ENCODE measurements around the gene CUX1.
"Not testable (repeated sequence)": the region's sequence is repeated elsewhere in the genome, so short reads cannot be mapped to it uniquely, and the experiment has no call there.

The CUX1 gene

GRCh38 chr7:102182016-102182415 lies 364.6 kb downstream of the CUX1 start:
- Histone ChIP-seq H3K4me3 (ENCODE audit: low read length) (no peak overlapping the region), H3K27me3 (ENCODE audit: control insufficient read depth, insufficient read depth, low read length) (no peaks in the 10 kb centered on the region), H3K4me1 (ENCODE audit: control insufficient read depth, insufficient read depth, low read length) (no peaks in the 10 kb centered on the region), H3K9me3 (ENCODE audit: control insufficient read depth, low read length) (no peaks in the 10 kb centered on the region), H3K36me3 (ENCODE audit: control insufficient read depth, insufficient read depth, low read length) (peaks cover 5% of the 10 kb centered on the region), H3K9ac (ENCODE audit: low read length) (no peak overlapping the region)

GRCh38 chr7:102183848-102184247 lies 366.4 kb downstream of the CUX1 start:
- not testable (repeated sequence) for H3K36me3 ChIP-seq (ENCODE audit: control insufficient read depth, insufficient read depth, low read length); H3K4me3 ChIP-seq (ENCODE audit: low read length); H3K9me3 ChIP-seq (ENCODE audit: control insufficient read depth, low read length); H3K9ac ChIP-seq (ENCODE audit: low read length); H3K4me1 ChIP-seq (ENCODE audit: control insufficient read depth, insufficient read depth, low read length); H3K27me3 ChIP-seq (ENCODE audit: control insufficient read depth, insufficient read depth, low read length)

GRCh38 chr7:102184303-102184702 lies 366.9 kb downstream of the CUX1 start:
- Histone ChIP-seq H3K27me3 (ENCODE audit: control insufficient read depth, insufficient read depth, low read length) (no peaks in the 10 kb centered on the region), H3K9me3 (ENCODE audit: control insufficient read depth, low read length) (no peaks in the 10 kb centered on the region), H3K4me1 (ENCODE audit: control insufficient read depth, insufficient read depth, low read length) (no peaks in the 10 kb centered on the region), H3K9ac (ENCODE audit: low read length) (no peak overlapping the region), H3K4me3 (ENCODE audit: low read length) (no peak overlapping the region), H3K36me3 (ENCODE audit: control insufficient read depth, insufficient read depth, low read length) (peaks cover 5% of the 10 kb centered on the region)

- Histone ChIP-seq H3K27me3 (ENCODE audit: control insufficient read depth, insufficient read depth, low read length) (no peaks in the 10 kb centered on the region), H3K4me3 (ENCODE audit: low read length) (no peak overlapping the region), H3K9me3 (ENCODE audit: control insufficient read depth, low read length) (no peaks in the 10 kb centered on the region), H3K9ac (ENCODE audit: low read length) (no peak overlapping the region), H3K4me1 (ENCODE audit: control insufficient read depth, insufficient read depth, low read length) (no peaks in the 10 kb centered on the region), H3K36me3 (ENCODE audit: control insufficient read depth, insufficient read depth, low read length) (peaks cover 5% of the 10 kb centered on the region)
These were observed 368.4 kb downstream of the CUX1 start for GRCh38 chr7:102185796-102186195.

- H3K4me1 ChIP-seq (ENCODE audit: control insufficient read depth, insufficient read depth, low read length) = no peaks in the 10 kb centered on the region
- H3K4me3 ChIP-seq (ENCODE audit: low read length) = no peak overlapping the region
- H3K9ac ChIP-seq (ENCODE audit: low read length) = no peak overlapping the region
- no peaks in the 10 kb centered on the region for H3K9me3 ChIP-seq (ENCODE audit: control insufficient read depth, low read length)
- no peaks in the 10 kb centered on the region for H3K27me3 ChIP-seq (ENCODE audit: control insufficient read depth, insufficient read depth, low read length)
- H3K36me3 ChIP-seq (ENCODE audit: control insufficient read depth, insufficient read depth, low read length) = peaks cover 5% of the 10 kb centered on the region
These were observed 368.9 kb downstream of the CUX1 start for GRCh38 chr7:102186306-102186705.

GRCh38 chr7:102188746-102189145 lies 371.3 kb downstream of the CUX1 start:
- Histone ChIP-seq H3K9ac (ENCODE audit: low read length) (no peak overlapping the region), H3K4me3 (ENCODE audit: low read length) (no peak overlapping the region), H3K4me1 (ENCODE audit: control insufficient read depth, insufficient read depth, low read length) (no peaks in the 10 kb centered on the region), H3K36me3 (ENCODE audit: control insufficient read depth, insufficient read depth, low read length) (peaks cover 11% of the 10 kb centered on the region), H3K9me3 (ENCODE audit: control insufficient read depth, low read length) (no peaks in the 10 kb centered on the region), H3K27me3 (ENCODE audit: control insufficient read depth, insufficient read depth, low read length) (no peaks in the 10 kb centered on the region)

- Histone ChIP-seq H3K9ac (ENCODE audit: low read length) (no peak overlapping the region), H3K36me3 (ENCODE audit: control insufficient read depth, insufficient read depth, low read length) (peaks cover 11% of the 10 kb centered on the region), H3K4me1 (ENCODE audit: control insufficient read depth, insufficient read depth, low read length) (no peaks in the 10 kb centered on the region), H3K4me3 (ENCODE audit: low read length) (no peak overlapping the region), H3K9me3 (ENCODE audit: control insufficient read depth, low read length) (no peaks in the 10 kb centered on the region), H3K27me3 (ENCODE audit: control insufficient read depth, insufficient read depth, low read length) (no peaks in the 10 kb centered on the region)
These were observed 372.3 kb downstream of the CUX1 start for GRCh38 chr7:102189756-102190155.

GRCh38 chr7:102190776-102191350 lies 373.4 kb downstream of the CUX1 start:
- no peaks in the 10 kb centered on the region for H3K9me3 ChIP-seq (ENCODE audit: control insufficient read depth, low read length)
- H3K27me3 ChIP-seq (ENCODE audit: control insufficient read depth, insufficient read depth, low read length) = no peaks in the 10 kb centered on the region
- H3K4me3 ChIP-seq (ENCODE audit: low read length) = no peak overlapping the region
- H3K4me1 ChIP-seq (ENCODE audit: control insufficient read depth, insufficient read depth, low read length) = no peaks in the 10 kb centered on the region
- H3K9ac ChIP-seq (ENCODE audit: low read length) = no peak overlapping the region
- peaks cover 8% of the 10 kb centered on the region for H3K36me3 ChIP-seq (ENCODE audit: control insufficient read depth, insufficient read depth, low read length)

- Histone ChIP-seq H3K4me3 (ENCODE audit: low read length) (no peak overlapping the region), H3K36me3 (ENCODE audit: control insufficient read depth, insufficient read depth, low read length) (peaks cover 6% of the 10 kb centered on the region), H3K9me3 (ENCODE audit: control insufficient read depth, low read length) (no peaks in the 10 kb centered on the region), H3K9ac (ENCODE audit: low read length) (no peak overlapping the region), H3K4me1 (ENCODE audit: control insufficient read depth, insufficient read depth, low read length) (no peaks in the 10 kb centered on the region), H3K27me3 (ENCODE audit: control insufficient read depth, insufficient read depth, low read length) (no peaks in the 10 kb centered on the region)
These were observed 374.3 kb downstream of the CUX1 start for GRCh38 chr7:102191556-102192379.

GRCh38 chr7:102192790-102193189 lies 375.4 kb downstream of the CUX1 start:
- H3K9me3 ChIP-seq (ENCODE audit: control insufficient read depth, low read length) = no peaks in the 10 kb centered on the region

GRCh38 chr7:102193806-102194205 lies 376.4 kb downstream of the CUX1 start:
- Histone ChIP-seq H3K4me3 (ENCODE audit: low read length) (no peak overlapping the region), H3K36me3 (ENCODE audit: control insufficient read depth, insufficient read depth, low read length) (peaks cover 20% of the 10 kb centered on the region), H3K9ac (ENCODE audit: low read length) (no peak overlapping the region)

More at GRCh38 chr7:102192790-102193189, 375.4 kb downstream of the CUX1 start:
- Histone ChIP-seq H3K9ac (ENCODE audit: low read length) (no peak overlapping the region), H3K36me3 (ENCODE audit: control insufficient read depth, insufficient read depth, low read length) (peaks cover 14% of the 10 kb centered on the region), H3K27me3 (ENCODE audit: control insufficient read depth, insufficient read depth, low read length) (no peaks in the 10 kb centered on the region), H3K4me1 (ENCODE audit: control insufficient read depth, insufficient read depth, low read length) (no peaks in the 10 kb centered on the region), H3K4me3 (ENCODE audit: low read length) (no peak overlapping the region)

GRCh38 chr7:102195361-102195760 lies 377.9 kb downstream of the CUX1 start:
- no peaks in the 10 kb centered on the region for H3K9me3 ChIP-seq (ENCODE audit: control insufficient read depth, low read length)
- H3K4me3 ChIP-seq (ENCODE audit: low read length) = no peak overlapping the region
- peaks cover 21% of the 10 kb centered on the region for H3K36me3 ChIP-seq (ENCODE audit: control insufficient read depth, insufficient read depth, low read length)
- no peaks in the 10 kb centered on the region for H3K27me3 ChIP-seq (ENCODE audit: control insufficient read depth, insufficient read depth, low read length)
- no peaks in the 10 kb centered on the region for H3K4me1 ChIP-seq (ENCODE audit: control insufficient read depth, insufficient read depth, low read length)
- no peak overlapping the region for H3K9ac ChIP-seq (ENCODE audit: low read length)

More at GRCh38 chr7:102193806-102194205, 376.4 kb downstream of the CUX1 start:
- Histone ChIP-seq H3K27me3 (ENCODE audit: control insufficient read depth, insufficient read depth, low read length) (no peaks in the 10 kb centered on the region), H3K4me1 (ENCODE audit: control insufficient read depth, insufficient read depth, low read length) (no peaks in the 10 kb centered on the region), H3K9me3 (ENCODE audit: control insufficient read depth, low read length) (no peaks in the 10 kb centered on the region)
